ENCODE results near the gene FAM184A.
A peak's percentile ranks its signal among the peaks of the same experiment; 100 is the strongest.

DNA sequence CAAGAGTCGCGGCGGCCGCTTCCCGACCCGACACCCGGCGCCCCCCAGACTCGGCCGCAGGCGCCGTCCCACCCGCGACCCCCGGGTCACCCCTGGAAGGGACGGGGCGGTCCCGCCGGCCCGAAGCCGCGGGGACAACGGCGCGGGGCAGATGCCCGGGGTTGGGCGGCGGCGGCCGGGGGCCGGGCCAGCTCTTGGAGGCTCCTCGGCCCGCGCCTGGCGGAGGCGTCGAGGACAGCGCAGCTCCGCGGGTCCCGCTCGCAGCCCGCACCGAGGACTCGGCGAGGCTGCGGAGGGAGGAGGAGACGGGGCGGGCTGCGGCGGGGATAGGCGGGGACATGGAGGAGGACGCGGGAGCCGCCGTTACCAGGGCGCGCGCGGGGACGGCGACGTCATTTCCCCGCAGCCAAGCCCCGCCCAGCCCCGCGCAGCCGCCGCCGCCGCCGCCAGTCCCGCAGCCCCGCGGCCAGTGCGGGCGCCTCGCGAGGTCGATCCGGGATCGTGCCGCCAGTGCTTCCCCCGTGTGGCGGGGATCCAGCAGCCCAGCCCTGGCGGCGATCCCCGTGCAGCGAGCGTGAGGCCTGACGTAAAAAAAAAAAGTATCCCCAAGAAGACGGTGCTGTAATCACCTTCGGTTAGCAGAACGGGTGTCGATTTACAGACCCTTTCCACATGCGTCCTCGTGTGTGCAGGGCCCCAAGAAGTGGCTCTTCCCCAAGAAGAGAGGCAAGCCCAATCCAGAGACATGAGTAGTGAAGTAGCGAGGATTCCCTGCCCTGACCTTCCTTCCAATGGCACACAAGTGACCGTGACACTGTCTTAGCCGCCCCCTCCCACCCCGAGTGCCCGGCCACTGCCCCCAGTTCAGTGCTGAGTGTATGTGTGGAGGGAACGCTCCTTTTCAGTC, at the start of gene FAM184A:
- TF ChIP-seq, protein P1, sequence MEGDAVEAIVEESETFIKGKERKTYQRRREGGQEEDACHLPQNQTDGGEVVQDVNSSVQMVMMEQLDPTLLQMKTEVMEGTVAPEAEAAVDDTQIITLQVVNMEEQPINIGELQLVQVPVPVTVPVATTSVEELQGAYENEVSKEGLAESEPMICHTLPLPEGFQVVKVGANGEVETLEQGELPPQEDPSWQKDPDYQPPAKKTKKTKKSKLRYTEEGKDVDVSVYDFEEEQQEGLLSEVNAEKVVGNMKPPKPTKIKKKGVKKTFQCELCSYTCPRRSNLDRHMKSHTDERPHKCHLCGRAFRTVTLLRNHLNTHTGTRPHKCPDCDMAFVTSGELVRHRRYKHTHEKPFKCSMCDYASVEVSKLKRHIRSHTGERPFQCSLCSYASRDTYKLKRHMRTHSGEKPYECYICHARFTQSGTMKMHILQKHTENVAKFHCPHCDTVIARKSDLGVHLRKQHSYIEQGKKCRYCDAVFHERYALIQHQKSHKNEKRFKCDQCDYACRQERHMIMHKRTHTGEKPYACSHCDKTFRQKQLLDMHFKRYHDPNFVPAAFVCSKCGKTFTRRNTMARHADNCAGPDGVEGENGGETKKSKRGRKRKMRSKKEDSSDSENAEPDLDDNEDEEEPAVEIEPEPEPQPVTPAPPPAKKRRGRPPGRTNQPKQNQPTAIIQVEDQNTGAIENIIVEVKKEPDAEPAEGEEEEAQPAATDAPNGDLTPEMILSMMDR (IDR thresholded peaks at IDR 0.05), result peak in 1 of 4 experiments; percentile 28
- TF ChIP-seq EP300 (IDR thresholded peaks at IDR 0.05), result no peak
